Measurements from ENCODE around the gene PUSL1. TPM values are rescaled to one million over a fixed set of nuclear protein-coding genes. Genes with fewer than 3 reads are reported as not detected.

Gene PUSL1
- total RNA-seq, 1 experiment from 2014 or later: 132 TPM

GRCh38 chr1:1270813-1271212 lies 37.6 kb upstream of the PUSL1 start:
- DNase-seq (no peak), ATAC-seq (no peak)
- Histone ChIP-seq H3K79me2 (ENCODE audit: low read length) (peaks cover 79% of the 10 kb centered on the region), H3K9me2 (replicated peaks; ENCODE audit: low read length) (no peaks in the 10 kb centered on the region), H3K27me3 (ENCODE audit: low read length) (no peaks in the 10 kb centered on the region), H2AFZ (ENCODE audit: low read length) (no peak overlapping the region), H3K27ac (ENCODE audit: low read length) (no peak overlapping the region), H3K36me3 (ENCODE audit: low read depth, low read length) (peaks cover 33% of the 10 kb centered on the region; the same call in 1 of the 2 replicates), H3K4me3 (ENCODE audit: low read length) (peak overlapping the region; percentile 96; the same call in 1 of the 2 replicates), H4K20me1 (ENCODE audit: low read length) (peaks cover 12% of the 10 kb centered on the region), H3K4me2 (ENCODE audit: low read length) (peak overlapping the region; percentile 100), H3K9ac (ENCODE audit: low read length) (no peak overlapping the region), H3F3A (ENCODE audit: low read length, unreplicated experiment) (peaks cover 3% of the 10 kb centered on the region), H3K4me1 (ENCODE audit: insufficient read depth, low read length) (peaks cover 34% of the 10 kb centered on the region), H3K9me3 (ENCODE audit: low read length) (no peaks in the 10 kb centered on the region)
- ChIA-PET POLR2A (ENCODE audit: unreplicated experiment) (interaction anchor here (0.6 kb wide), 1 partner anchor 168 kb away, joined by 3 read pairs; no protein-coding TSS in a partner anchor), CTCF (no interaction called here)
- intact Hi-C loops (cut with micrococcal nuclease): no loop called here
- BruUV-seq (replicated peaks): no TSS peak
- TF ChIP-seq, protein P1, sequence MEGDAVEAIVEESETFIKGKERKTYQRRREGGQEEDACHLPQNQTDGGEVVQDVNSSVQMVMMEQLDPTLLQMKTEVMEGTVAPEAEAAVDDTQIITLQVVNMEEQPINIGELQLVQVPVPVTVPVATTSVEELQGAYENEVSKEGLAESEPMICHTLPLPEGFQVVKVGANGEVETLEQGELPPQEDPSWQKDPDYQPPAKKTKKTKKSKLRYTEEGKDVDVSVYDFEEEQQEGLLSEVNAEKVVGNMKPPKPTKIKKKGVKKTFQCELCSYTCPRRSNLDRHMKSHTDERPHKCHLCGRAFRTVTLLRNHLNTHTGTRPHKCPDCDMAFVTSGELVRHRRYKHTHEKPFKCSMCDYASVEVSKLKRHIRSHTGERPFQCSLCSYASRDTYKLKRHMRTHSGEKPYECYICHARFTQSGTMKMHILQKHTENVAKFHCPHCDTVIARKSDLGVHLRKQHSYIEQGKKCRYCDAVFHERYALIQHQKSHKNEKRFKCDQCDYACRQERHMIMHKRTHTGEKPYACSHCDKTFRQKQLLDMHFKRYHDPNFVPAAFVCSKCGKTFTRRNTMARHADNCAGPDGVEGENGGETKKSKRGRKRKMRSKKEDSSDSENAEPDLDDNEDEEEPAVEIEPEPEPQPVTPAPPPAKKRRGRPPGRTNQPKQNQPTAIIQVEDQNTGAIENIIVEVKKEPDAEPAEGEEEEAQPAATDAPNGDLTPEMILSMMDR (conservative IDR thresholded peaks at IDR 0.05; ENCODE audit: low read depth, low read length): no peak
- TF ChIP-seq EZH2 (IDR thresholded peaks at IDR 0.05; ENCODE audit: low read length, unreplicated experiment) (no peak), EZH2phosphoT487 (IDR thresholded peaks at IDR 0.05; ENCODE audit: borderline replicate concordance, low read length) (no peak)

DNA sequence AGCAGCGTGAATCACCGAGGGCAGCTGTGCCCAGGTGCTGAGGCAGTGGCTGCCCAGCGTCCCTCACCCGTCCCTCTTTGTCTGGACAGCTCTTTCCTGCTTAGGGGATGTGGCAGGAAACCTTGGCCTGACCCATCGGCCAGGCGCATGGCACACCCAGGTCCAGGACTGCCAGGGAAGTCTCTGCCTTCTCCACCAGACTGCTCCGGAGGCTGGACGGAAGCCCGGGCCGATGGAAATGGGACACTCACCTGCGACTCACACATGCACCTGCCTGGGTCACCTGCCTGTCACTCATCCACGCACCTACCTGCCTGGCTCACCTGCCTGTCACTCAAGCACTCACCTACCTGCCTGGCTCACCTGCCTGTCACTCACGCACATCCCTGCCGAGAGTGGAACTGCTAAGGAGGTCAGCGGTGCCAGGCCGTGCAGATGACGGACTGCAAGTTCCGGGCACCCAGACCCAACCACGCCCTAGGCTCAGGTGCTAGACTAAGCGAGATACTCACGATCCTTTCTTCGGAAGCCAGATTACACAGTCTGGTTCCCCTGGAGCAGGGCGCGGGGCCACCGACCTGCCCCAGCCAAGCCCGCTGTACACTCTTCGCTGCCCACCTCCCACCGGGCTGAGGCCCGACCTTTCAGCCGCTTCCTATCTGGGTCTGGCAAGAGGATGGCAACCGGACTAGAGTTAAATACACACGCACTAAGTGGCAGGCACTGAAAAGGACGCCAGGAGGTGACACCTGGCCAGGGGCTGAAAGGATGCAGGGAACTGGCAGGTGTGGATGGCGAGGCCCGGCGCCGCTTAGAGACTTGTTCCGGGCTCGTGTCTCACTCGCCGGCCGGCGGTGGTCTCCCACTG lies 35.8 kb upstream of the PUSL1 start:
- Histone ChIP-seq H4K20me1 (ENCODE audit: low read length) (peaks cover 12% of the 10 kb centered on the region), H3K79me2 (ENCODE audit: low read length) (peaks cover 68% of the 10 kb centered on the region), H3K36me3 (ENCODE audit: low read depth, low read length) (peaks cover 23% of the 10 kb centered on the region; the same call in 1 of the 2 replicates), H3K27me3 (ENCODE audit: low read length) (no peaks in the 10 kb centered on the region), H3K4me2 (ENCODE audit: low read length) (peak overlapping the region; percentile 100), H2AFZ (ENCODE audit: low read length) (no peak overlapping the region), H3K9me2 (replicated peaks; ENCODE audit: low read length) (no peaks in the 10 kb centered on the region), H3K27ac (ENCODE audit: low read length) (peak overlapping the region; percentile 90), H3F3A (ENCODE audit: low read length, unreplicated experiment) (peaks cover 3% of the 10 kb centered on the region), H3K9ac (ENCODE audit: low read length) (peak overlapping the region; percentile 98), H3K4me1 (ENCODE audit: insufficient read depth, low read length) (peaks cover 29% of the 10 kb centered on the region), H3K9me3 (ENCODE audit: low read length) (no peaks in the 10 kb centered on the region), H3K4me3 (ENCODE audit: low read length) (peak overlapping the region; percentile 96)
- TF ChIP-seq, protein P1 (conservative IDR thresholded peaks at IDR 0.05; ENCODE audit: low read depth, low read length): no peak
- TF ChIP-seq EZH2phosphoT487 (IDR thresholded peaks at IDR 0.05; ENCODE audit: borderline replicate concordance, low read length): no peak
- no peak for TF ChIP-seq EZH2 (IDR thresholded peaks at IDR 0.05; ENCODE audit: low read length, unreplicated experiment)
- intact Hi-C loops (cut with micrococcal nuclease): no loop called here
- ChIA-PET CTCF (no interaction called here), POLR2A (ENCODE audit: unreplicated experiment) (interaction anchor here (0.5 to 0.6 kb wide), 2 partner anchors 114 to 259 kb away, joined by 3 to 4 read pairs; partner anchors contain the start of gene ISG15)
- peak; percentile 64 for ATAC-seq
- DNase-seq: peak; percentile 97
- TSS peak; percentile 94 for BruUV-seq (replicated peaks)

Measured in PC-3 (cell line).